GM23248 (cell line): ENCODE data around the gene CLINT1. TPM values are rescaled to one million over a fixed set of nuclear protein-coding genes. Genes with fewer than 3 reads are reported as not detected.

Source experiments
- DNase-seq: peaks from one replicate; pipeline ENCODE4 v3.0.0-alpha.2; 2015
- H2AFZ ChIP-seq: fragments of 200-600 bp; sonication (generic); 2 replicates; pipeline ENCODE4 v1.6.1; 2016; ENCODE audit warnings: antibody characterized with exemption
- H3F3A ChIP-seq: fragments of 200-600 bp; sonication (generic); 2 replicates; pipeline ENCODE4 v1.6.1; 2016; ENCODE audit warnings: mild to moderate bottlenecking, antibody characterized with exemption, mixed run types; ENCODE audit not compliant: insufficient read depth
- H3K27ac ChIP-seq: fragments of 200-600 bp; sonication (generic); 2 replicates; pipeline ENCODE4 v1.5.1; 2016; ENCODE audit warnings: mild to moderate bottlenecking
- H3K27me3 ChIP-seq: fragments of 200-600 bp; sonication (generic); replicated peaks from 2 replicates; pipeline ENCODE4 v1.6.1; 2016; ENCODE audit warnings: mild to moderate bottlenecking; ENCODE audit not compliant: insufficient read depth
- H3K36me3 ChIP-seq: fragments of 200-600 bp; sonication (generic); 2 replicates; pipeline ENCODE4 v1.6.1; 2016; ENCODE audit warnings: low read depth, mild to moderate bottlenecking
- H3K4me1 ChIP-seq: fragments of 200-600 bp; sonication (generic); 2 replicates; pipeline ENCODE4 v1.6.1; 2016; ENCODE audit warnings: mild to moderate bottlenecking; ENCODE audit not compliant: insufficient read depth
- H3K4me2 ChIP-seq: fragments of 200-600 bp; sonication (generic); one replicate; pipeline ENCODE4 v1.6.1; 2016; ENCODE audit warnings: mild to moderate bottlenecking; ENCODE audit not compliant: unreplicated experiment
- H3K4me3 ChIP-seq: fragments of 200-600 bp; sonication (generic); 2 replicates; pipeline ENCODE4 v1.5.1; 2016; ENCODE audit warnings: mild to moderate bottlenecking
- H3K79me2 ChIP-seq: fragments of 200-600 bp; sonication (generic); 2 replicates; pipeline ENCODE4 v1.6.1; 2016; ENCODE audit warnings: mild to moderate bottlenecking; ENCODE audit not compliant: insufficient read depth
- H3K9ac ChIP-seq: fragments of 200-600 bp; sonication (generic); 2 replicates; pipeline ENCODE4 v1.6.1; 2016; ENCODE audit warnings: mild to moderate bottlenecking
- H3K9me2 ChIP-seq: fragments of 200-600 bp; sonication (generic); 2 replicates; pipeline ENCODE4 v1.6.1; 2016; ENCODE audit warnings: mixed run types, mild to moderate bottlenecking, moderate library complexity; ENCODE audit not compliant: insufficient read depth
- H3K9me3 ChIP-seq: fragments of 200-600 bp; sonication (generic); one replicate; pipeline ENCODE4 v1.6.1; 2017; ENCODE audit warnings: low read depth
- H4K20me1 ChIP-seq: fragments of 200-600 bp; sonication (generic); 2 replicates; pipeline ENCODE4 v1.6.0; 2016; ENCODE audit not compliant: insufficient read depth
- EZH2 ChIP-seq: fragments of 200-600 bp; sonication (generic); IDR thresholded peaks from 2 replicates; pipeline ENCODE4 v1.6.1; 2018; ENCODE audit warnings: antibody characterized with exemption, mild to moderate bottlenecking; ENCODE audit not compliant: insufficient read depth, poor library complexity, severe bottlenecking
- EZH2phosphoT487 ChIP-seq: fragments of 200-600 bp; sonication (generic); IDR thresholded peaks from 2 replicates; pipeline ENCODE4 v1.6.1; 2018; ENCODE audit warnings: antibody characterized with exemption, moderate library complexity, mild to moderate bottlenecking, low read depth; ENCODE audit not compliant: insufficient read depth
- WGBS, 2 experiments: methylation state at CpG; one replicate each; pipeline ENCODE4 v1.1.6; 2015 to 2017; ENCODE audit warnings: low lambda C conversion rate in 2 of 2, low coverage in 1 of 2; ENCODE audit errors: missing lambda C conversion rate in 2 of 2; 5-methylcytosine and 5-hydroxymethylcytosine counted together
- in situ Hi-C: fragments of 300-500 bp; cut with MboI; formaldehyde crosslinking; loops from 2 replicates; pipeline ENCODE4 v1.15.0; 2020
- polyA plus RNA-seq: library from polyadenylated mRNA; unstranded; fragments of >200 nt; fragmentation: Nextera tagmentation; extraction: Ambion mirVana; gene quantifications from 2 replicates; pipeline ENCODE4 v1.2.1, GENCODE V29; 2016
- total RNA-seq: library from RNA; depleted of rRNA; stranded (reverse); fragments of >200 nt; shearing (Covaris generic); gene quantifications from 2 replicates; pipeline ENCODE4 v1.2.3, GENCODE V29; 2014

The CLINT1 gene
- total and polyA plus RNA-seq, 2 experiments from 2014 or later, result 56.1 to 68.4 TPM

DNA sequence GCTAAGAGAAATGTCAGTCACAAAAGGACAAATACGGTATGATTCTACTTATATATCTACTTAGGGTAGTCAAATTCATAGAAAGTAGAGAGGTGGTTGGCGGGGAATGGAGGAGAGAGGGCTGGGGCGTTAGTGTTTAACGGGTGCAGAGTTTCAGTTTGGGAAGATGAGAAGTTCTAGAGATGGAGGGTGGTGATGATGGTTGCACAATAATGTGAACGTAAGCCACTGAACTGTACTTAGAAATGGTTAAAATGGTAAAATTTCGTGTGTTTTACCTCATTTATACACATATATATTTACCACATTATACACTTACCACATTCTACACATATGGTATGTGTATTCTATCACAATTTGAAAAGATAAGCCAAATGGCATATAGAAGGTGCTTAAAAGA is 79.7 kb downstream of the CLINT1 start:
- Histone ChIP-seq H3F3A (peaks cover 13% of the 10 kb centered on the region; the same call in 1 of the 2 replicates), H3K9me2 (no peaks in the 10 kb centered on the region), H3K4me3 (no peak overlapping the region), H3K9ac (no peak overlapping the region), H3K36me3 (peaks cover 3% of the 10 kb centered on the region; the same call in 1 of the 2 replicates), H3K27me3 (no peaks in the 10 kb centered on the region), H3K4me2 (no peak overlapping the region), H3K9me3 (no peaks in the 10 kb centered on the region), H3K79me2 (no peaks in the 10 kb centered on the region), H4K20me1 (no peaks in the 10 kb centered on the region), H3K27ac (no peak overlapping the region), H3K4me1 (no peaks in the 10 kb centered on the region), H2AFZ (no peak overlapping the region)
- DNase-seq, result no peak
- TF ChIP-seq EZH2 (no peak), EZH2phosphoT487 (no peak)
- in situ Hi-C loops, result no loop called here
- 84 to 85% methylated on average over 6 of the region's 6 CpGs for WGBS, 2 experiments

DNA sequence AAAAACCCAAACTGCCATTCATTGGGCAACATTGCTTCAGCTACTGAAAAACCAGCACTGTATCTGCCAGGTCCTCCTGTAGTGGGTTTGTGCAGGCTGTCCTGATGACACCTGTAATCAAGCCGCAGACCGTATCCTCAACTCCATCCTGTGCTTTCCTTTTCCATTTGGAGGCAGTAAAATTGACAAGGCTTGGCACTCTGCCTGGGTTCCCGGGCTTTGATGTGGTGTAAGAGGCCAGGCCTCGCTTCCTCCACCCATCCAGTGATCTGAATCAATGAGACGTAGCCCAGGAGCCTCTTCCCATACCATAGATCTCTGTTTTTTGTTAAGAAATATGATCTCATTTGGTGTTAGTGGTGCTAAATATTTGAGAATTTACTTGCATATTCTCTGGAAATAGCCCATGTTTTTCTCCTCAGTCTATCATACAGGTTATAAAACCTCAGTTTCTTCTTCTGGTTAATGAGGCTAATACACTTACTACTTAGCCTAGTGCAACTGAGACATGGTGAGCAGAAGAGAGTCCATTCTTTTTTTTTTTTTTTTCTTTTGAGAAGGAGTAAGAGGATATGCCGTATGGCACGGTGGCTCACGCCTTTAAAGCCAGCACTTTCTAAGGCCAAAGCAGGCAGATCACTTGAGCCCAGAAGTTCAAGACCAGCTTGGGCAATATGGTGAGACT is 80.7 kb downstream of the CLINT1 start:
- Histone ChIP-seq H3K9me2 (no peaks in the 10 kb centered on the region), H3K4me2 (no peak overlapping the region), H2AFZ (no peak overlapping the region), H3K27me3 (no peaks in the 10 kb centered on the region), H3F3A (peaks cover 13% of the 10 kb centered on the region; the same call in 1 of the 2 replicates), H3K4me1 (no peaks in the 10 kb centered on the region), H3K27ac (no peak overlapping the region), H3K79me2 (no peaks in the 10 kb centered on the region), H3K4me3 (no peak overlapping the region), H3K9ac (no peak overlapping the region), H3K36me3 (no peaks in the 10 kb centered on the region), H3K9me3 (no peaks in the 10 kb centered on the region), H4K20me1 (no peaks in the 10 kb centered on the region)
- 36 to 47% methylated on average over 8 of the region's 8 CpGs for WGBS, 2 experiments
- DNase-seq, result peak; percentile 30
- in situ Hi-C loops, result no loop called here
- no peak for TF ChIP-seq EZH2
- TF ChIP-seq EZH2phosphoT487, result no peak

DNA sequence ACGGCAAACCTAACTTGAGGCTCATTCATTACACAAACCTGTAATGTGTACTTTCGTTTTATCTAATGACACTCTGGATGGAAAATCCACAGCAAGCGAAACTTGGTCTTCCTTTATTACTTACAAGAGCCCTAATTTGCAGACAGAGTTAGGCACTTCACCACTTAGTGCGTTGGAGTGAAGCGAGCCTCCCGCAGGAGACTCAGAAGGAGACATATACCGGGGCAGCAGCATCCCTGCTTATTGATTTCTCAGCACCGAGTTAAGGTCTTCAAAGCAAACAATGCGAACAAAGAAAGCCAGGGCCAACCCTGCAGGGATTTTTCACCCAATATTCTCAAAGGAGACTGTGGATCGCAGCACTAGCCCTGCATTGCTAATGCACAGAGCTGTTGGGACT is 86.8 kb downstream of the CLINT1 start:
- no peaks in the 10 kb centered on the region for H3K9me3 ChIP-seq
- no peaks in the 10 kb centered on the region for H3K36me3 ChIP-seq
- peaks cover 3% of the 10 kb centered on the region; the same call in 1 of the 2 replicates for H3K4me1 ChIP-seq
- H3K27me3 ChIP-seq, result no peaks in the 10 kb centered on the region
- 89% methylated on average over 10 of the region's 10 CpGs for WGBS, 2 experiments
- H3K9ac ChIP-seq, result no peak overlapping the region
- H4K20me1 ChIP-seq, result no peaks in the 10 kb centered on the region
- DNase-seq, result no peak
- no peak overlapping the region for H3K4me3 ChIP-seq
- no peaks in the 10 kb centered on the region for H3K79me2 ChIP-seq
- H3K4me2 ChIP-seq, result no peak overlapping the region
- H2AFZ ChIP-seq, result no peak overlapping the region
- no peaks in the 10 kb centered on the region for H3F3A ChIP-seq
- TF ChIP-seq EZH2phosphoT487 (no peak), EZH2 (no peak)
- in situ Hi-C loops, result no loop called here
- no peaks in the 10 kb centered on the region for H3K9me2 ChIP-seq
- no peak overlapping the region for H3K27ac ChIP-seq

GRCh38 chr5:157770665-157771064 is 88.3 kb downstream of the CLINT1 start:
- no peak for DNase-seq
- H3K9me3 ChIP-seq, result no peaks in the 10 kb centered on the region
- H3K4me1 ChIP-seq, result peaks cover 3% of the 10 kb centered on the region; the same call in 1 of the 2 replicates
- no peaks in the 10 kb centered on the region for H3K79me2 ChIP-seq
- H3K36me3 ChIP-seq, result no peaks in the 10 kb centered on the region
- in situ Hi-C loops, result no loop called here
- H4K20me1 ChIP-seq, result no peaks in the 10 kb centered on the region
- H3K4me3 ChIP-seq, result no peak overlapping the region
- H3K27ac ChIP-seq, result no peak overlapping the region
- H3K4me2 ChIP-seq, result no peak overlapping the region
- TF ChIP-seq EZH2phosphoT487 (no peak), EZH2 (no peak)
- no peaks in the 10 kb centered on the region for H3K9me2 ChIP-seq
- 73 to 80% methylated on average over 4 of the region's 4 CpGs for WGBS, 2 experiments
- H3K9ac ChIP-seq, result no peak overlapping the region
- H3K27me3 ChIP-seq, result no peaks in the 10 kb centered on the region
- H2AFZ ChIP-seq, result no peak overlapping the region
- no peaks in the 10 kb centered on the region for H3F3A ChIP-seq
